ENCODE measurements around the gene DISC1.

DNA sequence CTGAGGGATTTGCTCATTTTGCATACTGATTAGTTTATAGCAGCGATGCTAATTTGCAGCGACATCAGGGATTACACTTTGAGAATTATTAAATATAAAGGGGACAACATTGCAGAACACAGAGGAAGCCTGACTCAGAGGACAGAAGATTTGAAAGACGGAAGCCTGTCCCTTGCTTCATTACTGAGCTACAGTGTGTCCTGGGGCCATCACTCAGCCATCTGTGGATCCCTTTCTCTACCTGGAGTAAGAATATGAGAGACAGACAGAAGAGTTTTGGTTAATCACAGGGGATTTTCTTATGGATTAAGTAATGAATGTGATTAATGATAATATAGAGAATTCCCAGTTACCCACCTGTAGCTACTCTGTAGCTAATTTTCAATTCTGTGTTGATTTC lies 134.7 kb downstream of the DISC1 start:
- TF ChIP-seq, protein P1, sequence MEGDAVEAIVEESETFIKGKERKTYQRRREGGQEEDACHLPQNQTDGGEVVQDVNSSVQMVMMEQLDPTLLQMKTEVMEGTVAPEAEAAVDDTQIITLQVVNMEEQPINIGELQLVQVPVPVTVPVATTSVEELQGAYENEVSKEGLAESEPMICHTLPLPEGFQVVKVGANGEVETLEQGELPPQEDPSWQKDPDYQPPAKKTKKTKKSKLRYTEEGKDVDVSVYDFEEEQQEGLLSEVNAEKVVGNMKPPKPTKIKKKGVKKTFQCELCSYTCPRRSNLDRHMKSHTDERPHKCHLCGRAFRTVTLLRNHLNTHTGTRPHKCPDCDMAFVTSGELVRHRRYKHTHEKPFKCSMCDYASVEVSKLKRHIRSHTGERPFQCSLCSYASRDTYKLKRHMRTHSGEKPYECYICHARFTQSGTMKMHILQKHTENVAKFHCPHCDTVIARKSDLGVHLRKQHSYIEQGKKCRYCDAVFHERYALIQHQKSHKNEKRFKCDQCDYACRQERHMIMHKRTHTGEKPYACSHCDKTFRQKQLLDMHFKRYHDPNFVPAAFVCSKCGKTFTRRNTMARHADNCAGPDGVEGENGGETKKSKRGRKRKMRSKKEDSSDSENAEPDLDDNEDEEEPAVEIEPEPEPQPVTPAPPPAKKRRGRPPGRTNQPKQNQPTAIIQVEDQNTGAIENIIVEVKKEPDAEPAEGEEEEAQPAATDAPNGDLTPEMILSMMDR (conservative IDR thresholded peaks at IDR 0.05) = no peak
- no peak for TF ChIP-seq ZFX (IDR thresholded peaks at IDR 0.05)
